IPS DF 4.7 (cell line): ENCODE measurements around the gene B2M.
"Not testable (repeated sequence)": the region's sequence is repeated elsewhere in the genome, so short reads cannot be mapped to it uniquely, and the experiment has no call there.

ENCODE experiments used
- DNase-seq: peaks from one replicate; pipeline ENCODE4 v3.0.0-alpha.2; 2013; ENCODE audit warnings: low spot score; ENCODE audit errors: extremely low read depth

The B2M gene

GRCh38 chr15:44698641-44699040, 12.7 kb upstream of the B2M start:
- no peak for DNase-seq

- not testable (repeated sequence) for DNase-seq
Measured at GRCh38 chr15:44700676-44701075, 10.6 kb upstream of the B2M start.

GRCh38 chr15:44705986-44706385, 5.3 kb upstream of the B2M start:
- no peak for DNase-seq

- no peak for DNase-seq
Measured at GRCh38 chr15:44706401-44706800, 4.9 kb upstream of the B2M start.

- no peak for DNase-seq
Measured at GRCh38 chr15:44706946-44707636, 4.2 kb upstream of the B2M start.

GRCh38 chr15:44710236-44711095, 851 bp upstream of the B2M start:
- DNase-seq, result no peak

- no peak for DNase-seq
Measured at GRCh38 chr15:44711743-44712345, 527 bp downstream of the B2M start.

- no peak for DNase-seq
Measured at GRCh38 chr15:44712346-44713005, 1.2 kb downstream of the B2M start.

GRCh38 chr15:44713006-44713966, 2.0 kb downstream of the B2M start:
- no peak for DNase-seq

DNA sequence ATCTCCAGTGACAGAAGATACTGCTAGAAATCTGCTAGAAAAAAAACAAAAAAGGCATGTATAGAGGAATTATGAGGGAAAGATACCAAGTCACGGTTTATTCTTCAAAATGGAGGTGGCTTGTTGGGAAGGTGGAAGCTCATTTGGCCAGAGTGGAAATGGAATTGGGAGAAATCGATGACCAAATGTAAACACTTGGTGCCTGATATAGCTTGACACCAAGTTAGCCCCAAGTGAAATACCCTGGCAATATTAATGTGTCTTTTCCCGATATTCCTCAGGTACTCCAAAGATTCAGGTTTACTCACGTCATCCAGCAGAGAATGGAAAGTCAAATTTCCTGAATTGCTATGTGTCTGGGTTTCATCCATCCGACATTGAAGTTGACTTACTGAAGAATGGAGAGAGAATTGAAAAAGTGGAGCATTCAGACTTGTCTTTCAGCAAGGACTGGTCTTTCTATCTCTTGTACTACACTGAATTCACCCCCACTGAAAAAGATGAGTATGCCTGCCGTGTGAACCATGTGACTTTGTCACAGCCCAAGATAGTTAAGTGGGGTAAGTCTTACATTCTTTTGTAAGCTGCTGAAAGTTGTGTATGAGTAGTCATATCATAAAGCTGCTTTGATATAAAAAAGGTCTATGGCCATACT, 4.0 kb downstream of the B2M start:
- DNase-seq, result no peak

- no peak for DNase-seq
Measured at GRCh38 chr15:44715797-44716334, 4.5 kb downstream of the B2M start.

DNA sequence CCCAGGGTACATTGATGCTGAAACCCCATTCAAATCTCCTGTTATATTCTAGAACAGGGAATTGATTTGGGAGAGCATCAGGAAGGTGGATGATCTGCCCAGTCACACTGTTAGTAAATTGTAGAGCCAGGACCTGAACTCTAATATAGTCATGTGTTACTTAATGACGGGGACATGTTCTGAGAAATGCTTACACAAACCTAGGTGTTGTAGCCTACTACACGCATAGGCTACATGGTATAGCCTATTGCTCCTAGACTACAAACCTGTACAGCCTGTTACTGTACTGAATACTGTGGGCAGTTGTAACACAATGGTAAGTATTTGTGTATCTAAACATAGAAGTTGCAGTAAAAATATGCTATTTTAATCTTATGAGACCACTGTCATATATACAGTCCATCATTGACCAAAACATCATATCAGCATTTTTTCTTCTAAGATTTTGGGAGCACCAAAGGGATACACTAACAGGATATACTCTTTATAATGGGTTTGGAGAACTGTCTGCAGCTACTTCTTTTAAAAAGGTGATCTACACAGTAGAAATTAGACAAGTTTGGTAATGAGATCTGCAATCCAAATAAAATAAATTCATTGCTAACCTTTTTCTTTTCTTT, 5.8 kb downstream of the B2M start:
- no peak for DNase-seq

- DNase-seq, result no peak
Measured at GRCh38 chr15:44718180-44718926, 7.0 kb downstream of the B2M start.

DNA sequence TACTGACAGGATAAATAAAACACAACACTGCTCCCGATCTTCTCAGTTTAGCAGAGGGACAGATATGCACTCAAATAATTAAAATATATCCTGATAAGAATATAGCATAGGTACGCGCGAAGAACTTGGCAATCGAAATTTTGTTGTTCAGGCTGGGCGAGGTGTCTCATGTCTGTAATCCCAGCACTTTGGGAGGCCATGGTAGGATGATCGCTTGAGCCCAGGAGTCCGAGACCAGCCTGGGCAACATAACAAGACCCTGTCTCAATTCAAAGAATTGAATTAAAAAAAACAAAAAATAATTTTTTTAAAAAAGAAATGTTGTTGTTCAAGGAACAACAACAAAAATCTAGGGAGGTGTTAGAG, 7.6 kb downstream of the B2M start:
- DNase-seq, result no peak

DNA sequence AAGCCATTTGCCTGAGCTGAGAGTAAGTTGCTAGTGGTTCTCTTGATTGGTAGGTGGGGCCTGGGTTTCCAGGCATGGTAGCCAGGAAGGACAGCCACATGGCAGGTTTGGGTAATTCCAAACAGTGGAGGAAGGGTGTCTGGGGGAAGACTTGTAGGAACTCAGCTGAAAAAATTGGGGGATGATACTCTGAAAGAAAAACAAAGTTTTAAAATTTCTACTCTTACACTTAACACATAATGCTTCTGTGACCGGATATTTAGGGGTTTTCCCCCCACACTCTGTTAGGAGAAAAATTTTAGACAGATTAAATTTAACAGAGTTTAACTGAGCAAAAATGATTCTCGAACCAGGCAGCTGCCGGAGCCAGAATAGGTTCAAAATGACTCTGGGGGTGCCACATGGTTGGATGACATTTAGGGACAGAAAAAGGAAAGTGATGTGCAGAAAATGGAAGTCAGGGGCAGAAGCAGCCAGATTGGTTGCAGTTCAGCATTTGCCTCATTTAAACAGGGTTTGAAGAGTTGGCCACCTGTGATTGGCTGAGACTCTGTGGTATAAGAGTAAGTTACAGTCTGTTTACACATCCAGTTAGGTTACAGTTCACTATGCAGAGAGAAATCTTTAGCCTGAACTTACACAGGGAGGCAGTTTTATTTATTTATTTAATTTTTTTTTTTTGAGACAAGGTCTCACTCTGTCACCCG, 8.1 kb downstream of the B2M start:
- DNase-seq, result no peak

DNA sequence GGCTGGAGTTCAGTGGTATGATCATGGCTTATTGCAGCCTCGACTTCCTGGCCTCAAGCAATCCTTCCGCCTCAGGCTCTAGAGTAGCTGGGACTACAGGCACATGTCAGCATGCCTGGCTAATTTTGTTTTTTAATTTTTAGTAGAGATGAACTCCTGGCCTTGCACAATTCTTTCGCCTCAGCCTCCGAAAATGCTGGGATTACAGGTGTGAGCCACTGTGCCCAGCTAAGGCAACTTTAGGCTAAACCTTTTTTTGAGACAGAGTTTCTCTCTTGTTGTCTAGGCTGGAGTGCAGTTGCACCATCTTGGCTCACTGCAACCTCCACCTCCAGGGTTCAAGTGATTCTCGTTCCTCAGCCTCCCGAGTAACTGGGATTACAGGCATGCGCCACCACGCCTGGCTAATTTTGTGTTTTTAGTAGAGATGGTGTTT, 8.7 kb downstream of the B2M start:
- DNase-seq, result not testable (repeated sequence)

DNA sequence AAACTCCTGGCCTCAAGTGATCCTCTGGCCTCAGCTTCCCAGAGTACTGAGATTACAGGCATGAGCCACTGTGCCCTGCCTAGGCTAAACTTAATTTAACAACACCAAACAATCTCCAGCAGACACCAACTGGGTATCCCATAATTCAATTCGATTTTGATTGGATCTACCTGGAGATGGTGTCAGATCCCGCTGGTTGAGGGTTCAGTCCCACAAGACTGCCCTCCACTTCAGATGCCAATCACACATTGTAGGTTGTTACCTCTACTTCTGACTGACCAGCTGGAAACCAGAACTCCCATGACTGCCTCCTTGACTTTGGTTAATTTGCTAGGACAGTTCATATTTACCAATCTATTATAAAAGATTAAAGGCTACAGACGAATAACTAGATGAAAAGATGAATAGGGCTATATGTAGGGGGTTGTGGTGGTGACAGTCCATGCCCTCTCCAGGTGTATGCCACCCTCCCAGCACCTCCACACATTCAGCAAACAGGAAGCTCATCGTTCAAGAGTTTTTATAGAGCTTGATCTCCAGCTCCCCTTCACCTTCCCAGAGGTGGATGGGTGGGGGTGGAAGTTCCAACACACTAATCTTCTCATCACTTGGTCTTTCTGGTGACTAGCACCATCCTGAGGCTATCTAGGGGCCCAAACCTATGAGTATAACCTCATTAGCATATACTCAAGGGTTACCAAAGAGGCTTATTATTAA, 9.3 kb downstream of the B2M start:
- DNase-seq, result no peak
